ENCODE measurements around the gene AGMO.

DNA sequence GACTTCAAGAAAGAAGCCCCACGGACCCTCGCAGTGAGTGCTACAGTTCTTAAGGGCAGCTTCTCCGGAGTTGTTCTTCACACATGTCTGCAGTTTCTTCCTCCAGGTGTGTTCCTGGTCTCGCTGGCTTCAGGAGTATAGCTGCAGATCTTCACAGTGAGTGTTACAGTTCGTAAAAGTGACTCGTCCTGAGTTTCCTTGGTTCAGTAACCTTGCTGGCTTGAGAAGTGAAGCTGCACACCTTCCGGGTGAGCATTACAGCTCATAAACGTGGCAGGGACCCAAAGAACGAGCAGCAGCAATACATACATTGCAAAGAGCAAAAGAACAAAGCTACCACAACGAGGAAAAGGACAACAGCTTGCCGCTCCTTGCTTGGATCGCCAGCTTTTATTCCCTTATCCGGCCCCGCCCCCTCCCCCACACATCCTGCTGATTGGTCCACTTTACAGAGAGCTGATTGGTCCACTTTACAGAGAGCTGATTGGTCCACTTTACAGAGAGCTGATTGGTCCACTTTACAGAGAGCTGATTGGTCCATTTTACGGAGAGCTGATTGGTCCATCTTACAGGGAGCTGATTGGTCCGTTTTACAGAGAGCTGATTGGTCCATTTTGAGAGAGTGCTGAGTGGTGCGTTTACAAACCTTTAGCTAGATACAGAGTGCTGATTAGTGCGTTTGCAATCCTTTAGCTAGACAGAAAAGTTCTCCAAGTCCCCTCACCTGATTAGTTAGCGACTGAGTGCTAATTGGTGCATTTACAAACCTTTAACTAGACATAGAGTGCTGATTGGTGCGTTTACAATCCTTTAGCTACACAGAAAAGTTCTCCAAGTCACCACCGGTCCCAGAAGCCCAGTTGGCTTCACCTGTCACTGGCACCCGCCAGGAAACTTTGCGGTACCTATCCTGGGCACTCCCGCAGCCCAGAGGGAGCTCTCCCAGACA is 165.3 kb downstream of the AGMO start:
- TF ChIP-seq, protein P1, sequence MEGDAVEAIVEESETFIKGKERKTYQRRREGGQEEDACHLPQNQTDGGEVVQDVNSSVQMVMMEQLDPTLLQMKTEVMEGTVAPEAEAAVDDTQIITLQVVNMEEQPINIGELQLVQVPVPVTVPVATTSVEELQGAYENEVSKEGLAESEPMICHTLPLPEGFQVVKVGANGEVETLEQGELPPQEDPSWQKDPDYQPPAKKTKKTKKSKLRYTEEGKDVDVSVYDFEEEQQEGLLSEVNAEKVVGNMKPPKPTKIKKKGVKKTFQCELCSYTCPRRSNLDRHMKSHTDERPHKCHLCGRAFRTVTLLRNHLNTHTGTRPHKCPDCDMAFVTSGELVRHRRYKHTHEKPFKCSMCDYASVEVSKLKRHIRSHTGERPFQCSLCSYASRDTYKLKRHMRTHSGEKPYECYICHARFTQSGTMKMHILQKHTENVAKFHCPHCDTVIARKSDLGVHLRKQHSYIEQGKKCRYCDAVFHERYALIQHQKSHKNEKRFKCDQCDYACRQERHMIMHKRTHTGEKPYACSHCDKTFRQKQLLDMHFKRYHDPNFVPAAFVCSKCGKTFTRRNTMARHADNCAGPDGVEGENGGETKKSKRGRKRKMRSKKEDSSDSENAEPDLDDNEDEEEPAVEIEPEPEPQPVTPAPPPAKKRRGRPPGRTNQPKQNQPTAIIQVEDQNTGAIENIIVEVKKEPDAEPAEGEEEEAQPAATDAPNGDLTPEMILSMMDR (conservative IDR thresholded peaks at IDR 0.05; ENCODE audit: low read depth in 2 of 2): no peak
- TF ChIP-seq JUNB (IDR thresholded peaks at IDR 0.05; ENCODE audit: unreplicated experiment): no peak
- TF ChIP-seq, protein P2, sequence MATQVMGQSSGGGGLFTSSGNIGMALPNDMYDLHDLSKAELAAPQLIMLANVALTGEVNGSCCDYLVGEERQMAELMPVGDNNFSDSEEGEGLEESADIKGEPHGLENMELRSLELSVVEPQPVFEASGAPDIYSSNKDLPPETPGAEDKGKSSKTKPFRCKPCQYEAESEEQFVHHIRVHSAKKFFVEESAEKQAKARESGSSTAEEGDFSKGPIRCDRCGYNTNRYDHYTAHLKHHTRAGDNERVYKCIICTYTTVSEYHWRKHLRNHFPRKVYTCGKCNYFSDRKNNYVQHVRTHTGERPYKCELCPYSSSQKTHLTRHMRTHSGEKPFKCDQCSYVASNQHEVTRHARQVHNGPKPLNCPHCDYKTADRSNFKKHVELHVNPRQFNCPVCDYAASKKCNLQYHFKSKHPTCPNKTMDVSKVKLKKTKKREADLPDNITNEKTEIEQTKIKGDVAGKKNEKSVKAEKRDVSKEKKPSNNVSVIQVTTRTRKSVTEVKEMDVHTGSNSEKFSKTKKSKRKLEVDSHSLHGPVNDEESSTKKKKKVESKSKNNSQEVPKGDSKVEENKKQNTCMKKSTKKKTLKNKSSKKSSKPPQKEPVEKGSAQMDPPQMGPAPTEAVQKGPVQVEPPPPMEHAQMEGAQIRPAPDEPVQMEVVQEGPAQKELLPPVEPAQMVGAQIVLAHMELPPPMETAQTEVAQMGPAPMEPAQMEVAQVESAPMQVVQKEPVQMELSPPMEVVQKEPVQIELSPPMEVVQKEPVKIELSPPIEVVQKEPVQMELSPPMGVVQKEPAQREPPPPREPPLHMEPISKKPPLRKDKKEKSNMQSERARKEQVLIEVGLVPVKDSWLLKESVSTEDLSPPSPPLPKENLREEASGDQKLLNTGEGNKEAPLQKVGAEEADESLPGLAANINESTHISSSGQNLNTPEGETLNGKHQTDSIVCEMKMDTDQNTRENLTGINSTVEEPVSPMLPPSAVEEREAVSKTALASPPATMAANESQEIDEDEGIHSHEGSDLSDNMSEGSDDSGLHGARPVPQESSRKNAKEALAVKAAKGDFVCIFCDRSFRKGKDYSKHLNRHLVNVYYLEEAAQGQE (IDR thresholded peaks at IDR 0.05; ENCODE audit: unreplicated experiment): no peak
- no peak for TF ChIP-seq EZH2 (IDR thresholded peaks at IDR 0.05; ENCODE audit: low read depth, unreplicated experiment)
